ENCODE results near the gene C10orf90. TPM values are rescaled to one million over a fixed set of nuclear protein-coding genes. Genes with fewer than 3 reads are reported as not detected.
A peak's percentile ranks its signal among the peaks of the same experiment; 100 is the strongest.

The C10orf90 gene
- total and polyA plus RNA-seq, 2 of the 8 experiments (the other 6 are each of a cell fraction or from before 2014, with no cell fraction given), result 0.21 TPM; not detected in 1

DNA sequence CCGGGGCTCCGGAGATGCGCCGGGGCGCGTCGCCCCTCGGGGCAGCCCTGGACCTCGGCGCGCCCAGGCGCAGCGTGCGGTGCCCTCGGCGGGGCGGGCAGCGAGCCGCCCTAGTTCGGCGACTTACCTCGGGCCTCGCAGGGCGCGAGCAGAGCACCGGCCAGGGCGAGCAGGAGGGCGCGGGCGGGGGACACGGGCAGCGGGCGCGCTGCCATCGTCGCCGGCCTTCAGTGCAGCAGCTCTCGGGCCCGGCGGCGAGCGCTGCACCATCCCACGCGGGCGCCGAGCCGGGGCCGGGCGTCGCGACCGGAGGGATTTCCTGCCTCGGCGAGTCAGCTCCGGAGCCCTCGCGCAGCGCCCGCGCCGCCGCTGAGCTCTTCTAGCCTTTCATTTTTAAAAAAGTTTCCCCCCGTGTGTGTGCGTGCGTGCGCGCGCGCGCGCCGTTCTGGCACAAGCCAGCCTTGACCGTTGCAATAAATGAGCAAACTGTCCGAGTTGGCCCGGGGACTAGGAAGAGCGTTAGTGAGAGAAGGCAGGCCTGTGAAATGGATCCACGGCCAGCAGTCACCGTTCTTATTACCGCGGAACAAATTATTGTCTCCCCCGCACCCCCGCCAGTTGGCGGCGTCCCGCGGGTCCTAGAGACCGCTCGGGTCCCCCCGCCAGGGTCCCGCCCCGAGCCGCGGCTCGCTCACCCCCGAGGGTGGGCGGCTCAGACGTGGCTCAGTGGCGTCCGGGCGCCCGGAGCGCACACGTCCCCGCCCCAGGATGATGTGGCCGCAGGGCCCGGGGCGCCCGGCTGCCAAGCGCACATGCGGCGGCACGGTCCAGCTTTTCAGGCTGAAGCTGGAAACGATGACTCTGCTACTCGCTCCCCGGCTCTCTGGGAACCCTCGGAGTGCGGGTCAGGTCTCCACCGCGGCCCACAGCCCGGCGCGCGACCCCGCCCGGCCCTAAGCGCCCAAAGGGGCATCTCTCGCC lies 282.3 kb downstream of the C10orf90 start, which contains the start of gene ADAM12:
ADAM12 (minus strand) TSS at position 547 of the 981 bp plus-strand sequence; CDS start at position 215, 332 bp downstream.
- Histone ChIP-seq H3K14ac (ENCODE audit: insufficient read length) (no peak within 1 kb of the TSS), H3K56ac (replicated peaks; ENCODE audit: insufficient read length, low read depth, low read length) (no peak within 1 kb of the TSS), H2AFZ (ENCODE audit: low read length) (peak within 1 kb of the TSS; percentile 83), H3K9ac (replicated peaks in 1 of 4; ENCODE audit: extremely low read depth in 1 of 4, low read depth in 3 of 4, low read length in 3 of 4) (no peak within 1 kb of the TSS), H3K27me3 (replicated peaks in 1 of 4; ENCODE audit: control insufficient read depth in 3 of 4, extremely low read depth in 1 of 4, insufficient read depth in 3 of 4, low read length in 3 of 4) (peaks cover 10 to 28% (median 27%) of the 10 kb centered on the region in 4 experiments), H4K91ac (replicated peaks; ENCODE audit: insufficient read length, low read length) (no peak within 1 kb of the TSS), H2BK15ac (ENCODE audit: low read length) (no peak within 1 kb of the TSS), H3K4ac (replicated peaks; ENCODE audit: insufficient read length, low read depth, low read length) (no peak within 1 kb of the TSS), H2BK5ac (ENCODE audit: low read depth, low read length) (no peak within 1 kb of the TSS), H3K79me1 (ENCODE audit: low read depth, low read length) (no peaks in the 10 kb centered on the region), H3K79me2 (ENCODE audit: control insufficient read depth in 1 of 2, insufficient read depth in 2 of 2, low read length in 2 of 2) (no peaks in the 10 kb centered on the region), H3K4me2 (ENCODE audit: insufficient read depth in 1 of 2, low read depth in 2 of 2, low read length in 2 of 2) (peak within 1 kb of the TSS; percentile 66 to 90), H3K27ac (ENCODE audit: low read depth, low read length) (no peak within 1 kb of the TSS), H3K36me3 (ENCODE audit: control insufficient read depth in 2 of 4, insufficient read depth in 4 of 4, low read length in 3 of 4) (no peaks in the 10 kb centered on the region), H2BK12ac (ENCODE audit: low read depth, low read length) (no peak within 1 kb of the TSS; the same call in 1 of the 2 replicates), H3K18ac (ENCODE audit: extremely low read depth, low read length) (no peak within 1 kb of the TSS), H3K9me3 (ENCODE audit: insufficient read depth in 2 of 2, low read depth in 1 of 2, low read length in 1 of 2) (no peaks in the 10 kb centered on the region; a peak in 2 of 4 replicates), H3K4me3 (ENCODE audit: extremely low read depth in 1 of 4, insufficient read depth in 2 of 4, low read depth in 3 of 4, low read length in 4 of 4) (peak within 1 kb of the TSS; percentile 50 to 68 (median 61)), H3K4me1 (replicated peaks in 1 of 4; ENCODE audit: control insufficient read depth in 3 of 4, insufficient read depth in 4 of 4, low read length in 3 of 4) (peaks cover 0 to 2% (median 0%) of the 10 kb centered on the region in 4 experiments; a peak in 4 of 7 replicates), H2AK5ac (ENCODE audit: low read depth, low read length) (no peak within 1 kb of the TSS), H4K20me1 (replicated peaks in 1 of 2; ENCODE audit: control insufficient read depth in 1 of 2, insufficient read depth in 2 of 2, low read length in 2 of 2) (no peaks in the 10 kb centered on the region), H3K23me2 (ENCODE audit: low read depth, low read length) (peaks cover 13% of the 10 kb centered on the region), H4K8ac (ENCODE audit: extremely low read depth, insufficient read depth, low read length) (peak within 1 kb of the TSS; percentile 36), H2BK120ac (replicated peaks; ENCODE audit: low read depth, low read length) (no peak within 1 kb of the TSS), H4K5ac (ENCODE audit: insufficient read length, low read depth, low read length) (no peak within 1 kb of the TSS), H3K23ac (ENCODE audit: insufficient read length) (no peak within 1 kb of the TSS), H2BK20ac (ENCODE audit: low read length) (no peak within 1 kb of the TSS)
- FAIRE-seq (no peak), DNase-seq (ENCODE audit: low read depth in 1 of 2, low spot score in 2 of 2) (peak in 1 of 2 experiments; percentile 64)
- ChIA-PET POLR2A (ENCODE audit: partially characterized antibody) (no interaction called here), CTCF (ENCODE audit: partially characterized antibody) (interaction anchor here (0.7 to 2.0 kb wide), 15 partner anchors 13 to 454 kb away, joined by 3 to 10 read pairs (median 4); no protein-coding TSS in a partner anchor)
- WGBS, 2 experiments (ENCODE audit: extremely low coverage in 1 of 2, insufficient coverage in 1 of 2, insufficient read length in 1 of 2, insufficient replicate concordance in 2 of 2, low coverage in 1 of 2, low lambda C conversion rate in 2 of 2, missing lambda C conversion rate in 1 of 2), result 3% methylated on average over 74 of the region's 127 CpGs; no CpG with 5 or more reads in 1 of the 2 experiments
- no peak for TF ChIP-seq CHD1 (IDR thresholded peaks at IDR 0.05; ENCODE audit: low read depth, low read length)
- TF ChIP-seq FOSL1 (IDR thresholded peaks at IDR 0.05; ENCODE audit: insufficient read depth, low read depth, low read length), result peak; percentile 85
- no peak for TF ChIP-seq SP1 (IDR thresholded peaks at IDR 0.05; ENCODE audit: low read depth, low read length)
- no peak for TF ChIP-seq CREB1 (IDR thresholded peaks at IDR 0.05)
- no peak for TF ChIP-seq RXRA (IDR thresholded peaks at IDR 0.05; ENCODE audit: insufficient read depth, low read depth, low read length)
- peak; percentile 28 for TF ChIP-seq E2F6 (IDR thresholded peaks at IDR 0.05)
- TF ChIP-seq KDM4A (IDR thresholded peaks at IDR 0.05; ENCODE audit: low read depth, low read length, severe bottlenecking), result peak; percentile 96
- no peak for TF ChIP-seq CEBPB (IDR thresholded peaks at IDR 0.05; ENCODE audit: low read depth, low read length)
- TF ChIP-seq GABPA (IDR thresholded peaks at IDR 0.05; ENCODE audit: borderline replicate concordance, insufficient read depth, low read length), result no peak
- no peak for TF ChIP-seq EP300 (IDR thresholded peaks at IDR 0.05; ENCODE audit: borderline replicate concordance in 1 of 2, low read depth in 2 of 2, low read length in 2 of 2)

Measured in H1 (cell line).